Endometrial microvascular endothelial cells (primary cell): ENCODE results near the gene CUX1. TPM values are rescaled to one million over a fixed set of nuclear protein-coding genes. Genes with fewer than 3 reads are reported as not detected.
"Not testable (repeated sequence)": the region's sequence is repeated elsewhere in the genome, so short reads cannot be mapped to it uniquely, and the experiment has no call there.

Experiments used
- in situ Hi-C: cut with HindIII; loops from 2 replicates; pipeline ENCODE4 v1.10.0; 2017; ENCODE audit warnings: low sequenced_read_pairs, low pct_unique_long_range_greater_than_20kb; ENCODE audit errors: inconsistent ontology term
- total RNA-seq: library from RNA; depleted of rRNA; stranded (reverse); fragments of >200 nt; gene quantifications from one replicate; pipeline ENCODE4 v1.2.3, GENCODE V29; 2015; ENCODE audit errors: inconsistent ontology term

Gene CUX1
- total RNA-seq, 1 donor from 2014 or later = 14.9 TPM

DNA sequence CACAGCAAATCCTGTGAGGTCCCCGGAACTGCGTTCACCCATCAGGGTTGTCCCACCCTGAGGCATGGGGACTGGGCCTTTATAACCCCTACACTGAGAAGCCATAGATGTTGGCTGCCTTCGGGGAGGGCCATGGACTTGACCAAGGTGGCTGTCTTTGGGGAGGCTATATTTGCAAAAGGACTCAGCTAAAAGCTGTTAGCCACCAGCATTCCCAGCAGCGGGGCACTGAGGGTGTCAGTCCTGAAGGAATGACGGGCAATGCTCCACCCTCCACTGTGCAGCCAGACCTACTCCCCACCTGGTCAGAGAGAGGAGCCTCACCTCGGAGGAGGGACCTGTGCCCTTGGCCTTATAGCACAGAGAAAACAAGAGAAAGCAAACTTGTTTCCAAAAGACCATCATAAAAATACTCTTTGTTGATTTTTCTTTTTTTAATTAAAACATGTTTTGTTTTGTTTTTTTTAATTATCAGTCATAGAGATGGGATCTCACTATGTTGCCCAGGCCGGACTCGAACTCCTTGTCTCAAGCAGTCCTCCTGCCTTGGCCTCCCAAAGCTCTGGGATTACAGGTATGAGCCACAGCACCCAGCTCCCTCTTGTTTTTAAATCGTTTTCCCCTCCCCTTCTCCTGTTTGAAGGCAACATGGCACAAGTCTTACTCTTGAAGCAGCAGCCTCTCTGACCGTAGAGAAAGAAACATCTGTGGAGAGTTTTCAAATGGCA is 26.7 kb upstream of the CUX1 start:
- in situ Hi-C loops = no loop called here

DNA sequence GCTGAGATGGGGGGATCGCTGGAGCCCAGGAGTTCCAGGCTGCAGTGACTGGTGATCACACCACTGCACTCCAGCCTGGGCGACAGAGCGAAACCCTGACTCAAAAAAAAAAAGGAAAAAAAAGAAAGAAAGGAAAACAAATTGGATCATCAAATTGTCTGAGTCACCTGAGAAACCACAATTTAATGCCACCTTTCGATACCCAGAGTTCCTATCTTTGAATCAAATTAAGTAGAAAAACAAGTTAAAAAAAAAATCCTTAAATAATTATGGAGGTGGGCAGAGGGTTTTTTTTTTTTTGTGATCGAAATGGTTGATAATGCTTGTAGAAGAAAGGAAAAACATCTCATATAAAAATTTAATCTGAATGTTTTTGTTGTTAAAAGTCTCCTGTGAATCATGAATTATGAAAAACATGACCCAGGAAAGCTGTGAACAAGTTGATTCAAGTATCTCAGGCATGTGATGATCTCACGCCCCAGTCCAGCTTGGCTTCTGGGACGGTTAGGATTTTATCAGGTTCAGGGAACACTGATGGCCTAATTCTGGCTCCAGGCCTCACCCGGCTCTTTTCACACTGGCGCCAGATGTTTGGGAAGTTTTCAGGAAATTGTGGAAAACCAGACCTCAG is 25.3 kb upstream of the CUX1 start:
- in situ Hi-C loops = no loop called here

DNA sequence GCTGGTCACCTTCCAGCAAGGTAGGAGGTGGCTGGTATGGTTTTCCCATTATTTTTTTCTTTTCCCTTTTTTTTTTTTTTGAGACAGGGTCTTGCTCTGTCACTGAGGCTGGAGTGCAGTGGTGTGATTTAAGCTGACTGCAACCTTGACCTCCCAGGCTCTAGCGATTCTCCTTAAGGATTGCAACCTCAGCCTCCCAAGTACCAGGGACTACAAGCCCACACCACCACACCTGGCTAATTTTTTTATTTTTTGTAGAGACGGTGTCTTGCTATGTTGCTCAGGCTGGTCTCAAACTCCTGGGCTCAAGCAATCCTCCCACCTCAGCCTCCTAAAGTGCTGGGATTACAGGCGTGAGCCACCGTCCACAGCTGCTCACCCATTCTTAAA is 24.7 kb upstream of the CUX1 start:
- in situ Hi-C loops = not testable (repeated sequence)

DNA sequence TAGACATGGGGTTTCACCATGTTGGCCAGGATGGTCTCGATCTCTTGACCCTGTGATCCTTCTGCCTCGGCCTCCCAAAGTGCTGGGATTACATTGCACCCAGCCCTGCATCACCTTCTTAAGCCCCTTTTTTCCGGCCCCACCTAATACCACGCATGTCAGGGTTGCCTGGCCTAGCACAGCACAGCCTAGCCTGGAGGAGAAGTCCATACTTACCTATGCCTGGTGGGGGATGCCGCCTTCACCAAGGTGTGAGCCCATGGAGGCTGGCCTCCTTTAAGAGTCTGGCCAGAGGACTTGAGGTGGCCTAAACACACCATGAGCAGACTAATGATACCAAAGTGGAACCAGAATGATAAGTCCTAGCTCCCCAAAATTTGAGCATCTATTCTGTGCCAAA is 22.0 kb upstream of the CUX1 start:
- in situ Hi-C loops = no loop called here

DNA sequence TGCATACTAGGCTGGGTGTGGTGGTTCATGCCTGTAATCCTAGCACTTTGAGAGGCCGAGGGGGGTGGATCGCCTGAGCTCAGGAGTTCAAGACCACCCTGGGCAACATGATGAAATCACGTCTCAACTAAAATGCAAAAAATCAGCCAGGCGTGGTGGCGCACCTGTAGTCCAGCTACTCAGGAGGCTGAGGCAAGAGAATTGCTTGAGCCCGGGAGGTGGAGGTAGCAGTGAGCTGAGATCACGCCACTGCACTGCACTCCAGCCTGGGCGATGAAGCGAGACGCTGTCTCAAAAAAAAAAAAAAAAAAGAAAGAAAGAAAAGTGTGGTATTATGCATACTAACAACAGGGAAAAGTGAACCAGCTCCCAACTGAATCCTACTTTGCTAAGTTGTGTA is 19.3 kb upstream of the CUX1 start:
- in situ Hi-C loops = not testable (repeated sequence)

DNA sequence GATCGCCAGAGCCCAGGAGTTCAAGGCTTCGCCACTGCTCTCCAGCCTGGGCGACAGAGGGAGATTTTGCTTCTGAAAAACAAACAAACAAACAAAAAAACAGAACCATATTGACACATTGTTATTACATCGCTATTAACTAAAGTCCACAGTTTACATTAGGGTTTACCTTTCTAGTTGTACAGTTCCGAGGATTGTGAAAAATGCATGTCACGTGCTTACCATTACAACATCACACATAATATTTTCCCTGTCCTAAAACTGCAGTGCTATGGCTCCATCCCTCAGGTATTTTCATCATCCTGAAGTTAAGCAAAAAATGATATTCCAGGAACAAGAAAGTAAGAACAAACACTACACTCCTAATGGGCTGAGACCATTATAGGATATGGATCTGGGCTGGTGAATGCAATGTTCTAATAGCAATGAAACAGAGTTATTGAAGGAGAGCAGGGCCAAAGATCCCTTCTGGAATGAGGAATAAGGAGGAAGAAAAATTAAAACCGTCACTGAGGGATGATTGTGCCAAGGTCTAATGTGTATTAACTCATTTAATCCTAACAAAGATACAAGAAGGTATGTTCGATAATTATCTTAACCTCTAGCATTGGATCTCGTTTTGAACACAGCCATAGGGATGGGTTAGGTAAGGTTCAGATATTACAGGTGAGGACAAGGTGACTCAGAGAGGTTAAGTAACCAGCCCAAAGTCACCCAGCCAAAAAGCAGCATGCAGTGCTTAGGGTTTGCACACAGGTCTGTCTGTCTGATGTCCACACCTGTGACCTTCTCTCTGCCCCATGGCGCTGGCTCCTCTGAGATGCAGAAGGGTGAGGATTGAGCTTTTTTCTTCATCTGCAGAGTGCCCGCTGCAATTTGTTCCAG is 14.0 kb upstream of the CUX1 start:
- in situ Hi-C loops = no loop called here

DNA sequence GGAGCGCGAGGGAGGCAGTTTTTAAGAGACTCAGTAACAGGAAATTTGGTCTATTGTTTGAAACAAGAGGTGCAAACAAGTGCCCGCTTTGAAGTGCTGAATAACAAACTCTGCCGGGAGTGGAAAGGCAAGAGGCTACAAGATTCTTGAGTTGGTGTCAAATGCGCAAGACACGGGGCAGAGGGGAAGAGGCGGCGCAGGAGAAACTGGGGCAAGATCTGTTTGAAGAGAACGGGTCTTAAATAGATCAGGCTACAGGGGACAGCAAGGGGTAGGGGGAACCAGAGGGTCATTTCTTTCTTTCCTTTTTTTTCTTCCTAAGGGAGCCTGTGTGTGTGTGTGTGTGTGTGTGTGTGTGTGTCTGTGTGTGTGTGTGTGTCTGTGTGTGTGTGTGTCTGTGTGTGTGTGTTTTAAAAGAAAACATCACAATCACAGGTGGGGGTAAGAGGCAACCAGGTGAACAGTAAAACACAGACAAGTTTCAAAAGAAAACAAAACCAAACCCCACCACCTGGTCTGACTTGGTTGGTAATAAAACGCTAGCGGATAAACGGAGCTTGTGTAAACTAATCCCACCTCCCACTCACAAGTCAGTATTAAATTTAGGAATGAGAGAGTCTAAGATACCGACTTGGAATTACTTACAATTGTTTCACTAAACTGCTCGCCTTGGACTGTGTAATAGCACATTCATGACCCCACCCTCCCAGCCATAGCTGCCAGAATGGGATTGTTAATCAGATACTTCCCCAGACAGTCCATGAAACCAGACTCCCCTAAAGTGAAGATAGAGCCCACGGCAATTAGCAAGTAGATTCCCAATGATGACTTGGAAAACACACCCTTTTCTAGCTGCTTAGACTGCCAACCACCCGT is 13.1 kb upstream of the CUX1 start:
- in situ Hi-C loops = no loop called here

DNA sequence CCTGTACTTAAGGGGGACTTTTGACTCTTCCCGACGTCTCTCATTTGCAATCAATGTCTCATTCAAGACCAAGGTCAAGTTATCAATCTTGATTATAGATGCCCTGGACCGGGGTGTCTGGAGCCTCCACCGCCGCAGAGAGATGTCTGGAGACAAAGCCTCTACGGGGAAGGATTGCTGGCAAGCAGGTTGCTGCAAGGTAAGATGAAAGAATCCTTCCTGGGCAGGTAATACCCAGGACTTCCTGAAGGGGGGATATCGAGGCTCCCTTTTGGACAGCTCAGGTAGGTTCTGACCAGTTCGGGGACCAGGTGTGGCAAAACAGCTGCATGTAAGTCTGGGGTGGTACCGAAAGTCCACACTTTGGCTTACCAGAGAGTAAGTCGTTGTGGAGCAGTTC is 12.5 kb upstream of the CUX1 start:
- in situ Hi-C loops = no loop called here

DNA sequence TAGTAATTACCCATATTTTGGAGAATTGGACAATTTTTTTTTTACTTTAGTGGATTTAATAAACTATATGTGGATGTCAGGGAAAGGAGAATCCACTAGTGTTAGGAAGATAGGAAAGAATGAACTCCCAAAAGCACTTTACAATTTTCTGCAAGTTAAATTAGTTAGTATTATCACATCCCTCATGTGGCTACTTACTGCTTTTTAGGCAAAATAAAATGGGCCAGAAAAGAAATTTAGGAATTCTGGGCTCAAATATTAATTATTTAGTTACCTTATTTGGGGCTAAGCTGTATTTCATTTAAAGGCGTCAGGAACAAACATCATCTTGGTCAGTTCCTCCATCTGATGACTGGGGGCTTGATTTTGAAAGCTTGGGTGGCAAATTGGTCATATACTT is 4.8 kb upstream of the CUX1 start:
- in situ Hi-C loops = no loop called here

DNA sequence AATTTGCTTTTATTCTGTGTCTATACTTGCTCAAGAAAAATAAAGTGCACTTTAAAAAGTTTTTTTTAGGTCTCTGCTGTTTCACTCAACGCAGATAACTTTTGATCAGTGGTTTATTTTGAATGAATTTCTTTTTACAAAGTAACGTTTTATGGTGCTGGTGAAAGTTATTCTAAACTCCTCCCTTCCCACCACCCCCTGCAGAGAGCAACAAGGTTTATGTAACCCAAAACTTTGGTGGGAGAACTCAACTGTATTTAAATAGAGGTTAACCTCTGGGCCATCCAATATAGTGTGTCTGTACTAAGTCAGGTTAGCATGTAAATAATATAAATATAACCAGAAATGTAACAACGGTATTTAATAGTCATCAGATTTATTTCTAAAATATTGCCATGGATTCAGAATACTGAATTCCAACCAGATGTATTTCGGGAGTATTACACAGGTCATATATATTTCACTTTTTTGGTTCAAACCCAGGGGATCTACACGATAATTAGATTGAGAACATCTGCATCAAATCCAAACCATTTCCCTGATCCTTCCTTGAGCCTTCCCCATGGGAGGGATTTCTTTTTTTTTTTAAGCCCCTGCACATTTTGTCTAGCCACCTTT is 3.9 kb upstream of the CUX1 start:
- in situ Hi-C loops = no loop called here

DNA sequence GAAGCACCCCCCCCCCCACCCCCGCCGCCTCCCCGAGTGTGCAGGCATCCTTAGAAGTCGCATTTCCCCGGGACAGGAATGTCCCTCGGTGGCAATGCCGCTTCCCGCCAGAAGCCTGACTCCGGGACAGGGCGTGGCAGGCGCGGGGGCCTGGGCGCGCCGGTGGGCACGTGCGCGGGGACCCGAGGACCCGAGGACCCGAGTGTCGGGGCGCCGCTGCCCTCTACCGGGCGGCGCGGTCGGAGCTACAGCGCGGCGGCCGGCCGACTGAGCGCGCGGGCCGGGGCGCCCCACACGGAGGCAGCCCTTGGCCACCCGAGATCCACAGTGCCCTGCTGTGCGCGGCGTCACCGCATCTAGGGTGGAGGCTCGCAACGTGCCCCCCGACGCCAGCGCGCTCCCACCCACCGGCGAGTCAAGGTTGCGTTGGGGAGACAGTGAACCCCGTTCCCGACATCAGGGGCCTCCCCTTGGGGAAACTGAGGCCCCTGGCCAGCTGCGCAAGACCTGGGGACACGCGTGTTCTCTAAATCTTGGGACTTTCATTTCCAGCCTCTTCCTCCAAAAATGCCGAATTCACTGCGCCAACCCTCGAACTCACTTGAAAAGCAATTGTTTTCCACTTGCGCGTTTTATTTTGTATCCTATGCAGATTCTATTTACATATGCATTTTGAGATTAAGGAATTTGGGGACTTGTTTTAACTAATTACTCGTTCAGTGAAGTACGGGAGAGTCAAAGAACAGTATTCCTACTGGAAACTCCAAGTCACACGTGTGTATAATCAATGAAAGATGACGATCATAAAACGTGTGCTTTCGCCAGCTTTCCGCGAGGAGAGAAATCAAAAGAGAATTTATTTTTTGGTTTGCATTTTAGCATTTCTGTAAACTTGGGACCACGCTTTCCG is 3.1 kb upstream of the CUX1 start:
- in situ Hi-C loops = no loop called here

DNA sequence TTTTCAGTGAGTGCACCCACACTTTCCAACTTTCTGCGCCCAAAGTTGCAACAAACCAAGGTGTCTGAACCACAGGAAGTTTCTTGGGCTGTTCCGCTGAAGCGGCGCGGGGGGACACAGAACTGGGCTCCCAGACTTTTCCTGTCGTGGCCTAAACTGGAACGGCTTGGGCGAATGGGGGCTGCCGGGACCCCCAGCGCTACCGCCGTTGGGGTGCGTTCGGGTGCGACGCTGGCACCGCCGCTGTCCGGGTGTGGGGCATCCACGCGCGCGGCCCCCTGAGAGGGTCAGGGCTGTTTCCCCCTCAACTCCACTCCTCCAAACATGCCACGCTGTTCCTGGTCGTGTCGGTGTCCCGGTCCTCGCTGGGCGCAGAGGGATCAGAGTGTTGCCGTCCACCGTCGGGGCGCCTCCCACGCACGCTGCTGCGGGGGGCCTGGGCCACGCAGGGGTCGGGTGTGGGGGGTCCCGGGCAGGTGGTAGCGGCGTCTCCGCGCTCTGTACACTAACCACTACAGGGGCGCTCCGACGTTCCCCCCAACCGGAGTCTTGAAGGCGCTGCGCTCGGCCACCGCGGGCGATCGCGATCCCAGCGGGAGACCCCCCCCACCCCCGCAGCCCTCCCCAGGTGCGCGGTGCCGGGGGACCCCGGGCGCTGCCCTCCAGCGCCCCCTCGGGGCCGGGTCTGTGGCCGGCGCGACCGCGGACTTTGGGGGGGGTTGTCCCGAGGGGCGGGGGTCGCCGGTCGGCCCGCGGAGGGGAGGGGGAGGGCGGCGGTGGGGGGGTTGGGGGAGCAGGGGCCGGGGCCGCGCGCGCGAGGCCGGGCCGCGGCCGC is 2.2 kb upstream of the CUX1 start:
- in situ Hi-C loops = no loop called here

DNA sequence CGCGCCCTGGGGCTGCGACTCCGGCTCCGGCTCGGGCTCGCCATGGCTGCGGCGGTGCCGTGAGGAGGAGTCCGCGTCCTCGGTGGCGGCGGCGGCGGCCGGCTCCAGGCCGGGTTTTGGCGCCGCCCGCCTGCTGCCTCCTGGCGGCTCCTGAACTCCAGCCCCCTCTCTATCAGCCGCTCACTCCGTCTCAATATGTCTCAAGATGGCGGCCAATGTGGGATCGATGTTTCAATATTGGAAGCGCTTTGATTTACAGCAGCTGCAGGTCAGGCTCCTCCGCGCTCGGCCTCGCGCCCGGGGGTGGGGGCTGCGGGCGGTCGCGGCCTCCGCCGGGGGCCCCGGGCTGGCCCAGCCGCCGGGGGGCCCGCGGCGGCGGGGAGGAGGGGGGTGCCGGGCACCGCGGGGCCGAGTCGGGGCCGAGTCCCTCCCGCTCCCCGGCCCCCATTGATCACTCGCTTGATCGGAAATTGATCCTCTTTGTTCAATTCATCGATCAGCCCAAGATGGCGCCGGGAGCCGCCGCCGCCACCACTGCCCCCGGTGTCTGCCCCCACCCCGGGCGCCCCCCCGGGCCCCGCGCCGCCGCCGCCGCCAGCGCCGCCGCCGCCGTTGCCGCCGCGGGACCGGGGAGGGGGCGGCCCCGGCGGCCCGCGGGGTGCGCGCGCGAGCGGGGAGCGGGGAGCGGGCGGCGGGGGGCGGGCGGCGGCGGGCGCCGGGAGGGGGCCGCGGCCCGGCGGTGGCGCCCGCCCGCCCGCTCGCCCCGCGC is 1.4 kb upstream of the CUX1 start:
- in situ Hi-C loops = no loop called here

DNA sequence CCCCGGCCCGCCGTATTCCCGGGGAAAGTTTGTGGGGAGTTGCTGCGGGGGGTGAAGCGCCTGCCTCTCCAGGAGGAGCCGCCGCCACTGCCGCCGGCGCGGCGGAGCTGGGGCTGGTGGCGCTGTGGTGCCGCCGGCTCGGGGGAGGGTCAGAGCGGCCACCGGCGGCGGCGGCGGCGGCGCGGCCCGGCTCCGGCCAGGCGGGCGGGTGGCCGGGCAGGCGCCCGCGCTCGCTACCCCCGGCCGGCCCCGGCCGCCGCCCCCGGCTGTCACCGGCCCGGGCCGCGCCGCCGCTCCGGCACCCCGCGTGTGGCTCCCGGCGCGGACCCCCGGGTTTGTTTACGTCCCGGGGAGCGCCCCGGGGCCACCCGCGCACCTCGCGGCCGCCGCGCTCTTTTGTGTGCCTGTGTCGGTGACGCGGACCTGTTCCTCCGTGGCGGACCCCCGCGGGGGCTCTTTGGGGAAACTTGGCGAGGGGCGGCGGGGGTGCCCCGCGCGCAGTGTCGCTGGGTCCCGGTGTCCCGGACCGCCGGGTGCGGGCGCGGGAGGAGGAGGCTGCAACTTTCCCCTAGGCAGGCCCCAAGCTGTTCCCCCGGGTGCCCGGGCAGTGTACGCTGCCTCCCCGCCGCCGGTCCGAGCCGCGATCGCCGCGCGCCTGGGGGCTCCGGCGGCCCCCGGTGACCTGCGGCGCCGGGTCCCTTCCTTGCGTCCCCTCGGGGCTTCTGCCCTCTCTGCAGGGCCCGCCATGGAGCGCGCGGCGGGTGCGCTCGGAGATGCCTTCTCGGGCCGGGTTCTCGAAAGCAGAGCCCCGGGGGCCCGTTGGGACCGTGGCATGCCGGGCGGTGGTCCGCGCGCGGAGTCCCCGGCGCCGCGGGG is 593 bp upstream of the CUX1 start:
- in situ Hi-C loops = no loop called here
